ENCODE measurements around the gene MLLT10.

MLLT10 gene

DNA sequence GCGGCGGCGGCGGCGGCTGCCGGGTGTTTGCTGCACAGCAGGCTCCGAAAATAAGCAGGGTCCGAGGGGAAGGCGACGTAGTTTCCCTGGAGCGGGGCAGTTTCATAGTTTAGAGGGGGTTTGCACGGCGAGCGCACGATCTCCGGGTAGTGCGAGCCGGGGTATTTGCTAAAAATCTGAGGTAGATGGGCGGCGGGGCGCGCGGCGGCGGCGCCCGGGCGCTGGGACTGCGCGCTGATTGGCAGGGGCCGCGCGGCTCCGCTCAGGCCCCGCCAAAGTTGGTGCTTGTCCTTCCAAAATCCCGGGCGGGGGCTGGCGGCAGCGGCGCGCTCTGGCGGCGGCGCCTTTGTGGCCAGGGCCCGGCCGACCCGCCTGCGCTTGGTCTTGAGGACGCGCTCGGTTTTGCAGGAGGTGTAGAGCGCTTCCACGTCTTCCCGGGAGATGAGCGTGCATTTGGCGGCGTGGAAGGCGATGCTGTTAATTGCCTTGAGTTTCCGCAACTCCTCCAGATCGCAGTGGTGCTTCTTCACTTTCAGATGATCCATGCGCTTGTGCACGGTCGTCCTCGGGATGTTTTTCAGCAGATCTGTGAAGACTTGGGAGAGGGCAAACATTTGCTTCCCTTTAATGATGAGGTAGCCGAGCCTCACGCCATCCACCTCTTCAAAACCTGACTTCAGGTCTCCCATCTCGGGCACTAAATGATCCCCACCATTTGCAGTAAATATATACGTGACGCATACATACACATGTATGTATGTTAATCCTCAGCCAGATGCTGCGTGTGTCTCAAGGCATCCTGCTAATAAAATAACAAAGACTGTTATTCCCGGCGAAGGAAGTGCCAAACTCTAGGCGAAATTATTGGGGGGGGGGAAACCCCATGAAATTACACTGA lies 16.6 kb upstream of the MLLT10 start:
- no peak for DNase-seq

DNA sequence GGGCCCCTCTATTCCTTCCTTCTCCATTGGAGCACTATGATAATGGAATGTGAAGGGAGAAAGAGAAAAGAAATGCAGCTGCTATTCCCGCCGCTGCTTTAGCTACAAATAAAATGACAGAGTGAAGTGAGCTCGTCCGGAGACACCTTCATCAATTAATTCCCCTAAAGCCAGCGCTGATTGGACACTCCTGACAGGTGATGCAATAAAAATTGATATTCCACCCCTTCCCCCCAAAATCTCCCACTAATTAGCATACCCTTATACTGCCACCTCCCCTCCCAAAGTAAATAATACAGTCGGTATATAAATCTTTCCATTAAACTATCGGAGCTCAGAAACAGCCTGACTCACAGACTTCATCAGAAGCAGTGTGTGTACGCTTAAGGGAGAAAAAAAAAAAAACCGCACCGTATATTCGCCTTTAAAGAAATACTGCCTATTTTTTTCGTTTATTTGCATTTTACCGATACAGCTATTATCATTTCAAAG lies 15.8 kb upstream of the MLLT10 start:
- no peak for DNase-seq

DNA sequence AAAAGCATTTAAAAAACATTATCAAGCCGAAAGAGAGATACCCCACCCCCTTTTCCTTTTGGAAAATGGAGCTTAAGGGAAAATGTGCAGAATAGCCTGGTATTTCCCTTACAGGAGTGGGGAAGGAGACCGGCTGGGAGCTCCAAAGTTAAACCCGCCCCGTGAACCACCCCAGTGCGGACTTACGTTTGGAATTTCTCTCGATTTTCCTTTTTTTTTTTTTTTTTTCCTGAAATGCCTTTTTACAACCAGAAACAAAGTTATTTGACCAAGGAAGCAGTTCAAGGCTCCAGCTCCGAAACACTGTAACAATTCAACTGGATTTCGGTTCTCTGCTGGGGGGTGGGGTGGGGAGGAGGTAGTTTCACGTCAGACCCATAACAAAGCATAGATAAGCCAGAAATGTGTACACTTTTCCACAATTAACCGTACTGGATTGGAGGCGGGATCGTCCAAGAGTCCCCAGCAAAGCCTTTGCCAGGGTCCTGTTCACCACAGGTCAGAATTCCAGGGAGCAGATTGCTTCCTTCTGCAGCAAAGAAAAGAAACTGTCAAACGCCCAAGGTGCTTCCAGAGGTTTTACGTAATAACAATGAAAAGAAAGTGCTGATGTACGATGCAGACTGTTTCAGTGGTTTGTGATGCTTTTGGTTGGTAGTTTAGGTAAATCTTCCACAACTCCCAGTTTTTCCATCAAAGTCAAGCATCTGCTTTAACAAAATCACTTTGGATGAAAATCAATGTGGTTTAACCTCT lies 15.2 kb upstream of the MLLT10 start:
- DNase-seq, result no peak

DNA sequence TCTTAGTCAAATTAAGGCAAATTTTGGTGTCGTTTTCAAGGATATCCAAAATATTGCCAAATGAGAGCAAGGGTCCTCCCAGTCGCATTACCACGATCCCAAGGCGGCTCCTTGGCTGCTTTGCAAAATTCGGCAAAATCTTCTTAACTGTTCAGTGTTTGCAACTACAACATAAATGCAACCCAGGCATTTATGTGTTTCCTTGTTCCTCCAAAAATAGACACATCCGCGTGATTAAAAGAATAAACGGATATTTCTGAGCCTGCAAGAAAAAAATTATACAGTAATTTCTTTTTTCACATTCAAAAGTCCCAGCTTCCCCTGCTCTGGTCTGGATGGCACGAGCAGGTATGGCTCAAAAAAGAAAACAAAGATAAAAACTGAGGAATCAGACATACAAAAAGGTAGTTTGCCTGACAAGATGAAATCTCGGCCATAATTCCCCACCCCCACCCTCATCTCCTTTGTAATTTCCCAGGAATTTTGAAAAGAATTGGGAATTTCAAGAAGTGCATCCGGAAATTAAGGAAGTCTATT lies 14.6 kb upstream of the MLLT10 start:
- no peak for DNase-seq

DNA sequence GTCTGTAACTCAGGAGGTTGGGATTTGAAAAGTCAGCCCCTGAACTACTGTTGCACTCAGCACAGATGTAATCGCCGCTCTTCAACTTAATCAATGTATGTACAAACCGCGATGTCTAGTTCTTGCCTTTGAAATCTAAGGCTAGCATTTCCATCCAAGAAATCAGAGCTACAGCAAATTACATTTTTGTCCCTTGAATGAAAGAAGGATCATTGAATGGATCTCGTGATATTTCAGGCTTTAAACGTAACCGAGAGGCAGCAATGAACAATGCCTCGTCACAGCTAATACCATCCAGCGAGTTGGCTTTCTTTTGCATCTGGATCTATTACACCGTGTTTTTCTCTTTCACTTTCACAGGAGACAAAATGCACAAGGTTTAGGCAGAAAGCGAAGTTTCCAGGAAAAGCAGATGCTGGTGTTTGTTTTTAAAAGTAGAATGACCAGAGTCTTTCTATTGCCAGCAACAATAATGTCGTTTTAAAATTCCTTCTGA lies 14.0 kb upstream of the MLLT10 start:
- DNase-seq, result no peak

DNA sequence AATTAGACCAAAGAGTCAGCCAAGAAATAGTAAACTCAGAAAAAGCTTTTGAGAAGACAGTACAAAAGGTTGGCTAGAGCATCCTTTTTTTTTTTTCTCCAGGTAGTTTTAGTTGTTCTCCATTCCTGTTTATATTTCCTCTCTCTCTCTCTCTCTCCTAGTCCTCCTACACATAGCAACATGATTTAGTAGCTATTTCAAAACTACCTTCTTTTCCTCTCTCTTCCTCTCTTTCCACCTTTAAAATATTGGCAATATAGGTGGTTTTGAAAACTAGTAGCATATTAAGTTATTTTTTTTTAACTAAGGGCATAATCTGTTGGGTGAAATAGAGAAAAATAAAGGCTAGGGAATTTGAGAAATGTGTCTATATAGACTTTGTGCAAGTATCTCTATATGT lies 13.5 kb upstream of the MLLT10 start:
- no peak for DNase-seq

DNA sequence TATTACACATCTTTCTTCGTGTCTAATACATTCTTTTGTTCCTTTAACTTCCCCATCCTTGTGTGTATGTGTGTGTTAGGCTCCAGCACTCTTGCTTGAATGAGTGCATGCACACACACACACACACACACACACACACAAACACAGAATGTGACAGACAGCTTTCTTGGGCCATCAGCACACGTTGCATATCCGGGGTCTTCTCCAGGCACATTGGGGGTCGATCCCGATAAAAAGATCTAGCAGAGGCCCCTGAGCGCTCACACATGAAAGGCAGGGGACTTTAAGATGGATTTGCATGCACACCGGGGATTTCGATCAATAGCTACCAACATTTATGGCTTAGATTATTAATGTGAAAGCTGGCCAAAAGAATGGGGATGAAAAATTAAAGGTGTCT lies 13.1 kb upstream of the MLLT10 start:
- DNase-seq, result no peak

DNA sequence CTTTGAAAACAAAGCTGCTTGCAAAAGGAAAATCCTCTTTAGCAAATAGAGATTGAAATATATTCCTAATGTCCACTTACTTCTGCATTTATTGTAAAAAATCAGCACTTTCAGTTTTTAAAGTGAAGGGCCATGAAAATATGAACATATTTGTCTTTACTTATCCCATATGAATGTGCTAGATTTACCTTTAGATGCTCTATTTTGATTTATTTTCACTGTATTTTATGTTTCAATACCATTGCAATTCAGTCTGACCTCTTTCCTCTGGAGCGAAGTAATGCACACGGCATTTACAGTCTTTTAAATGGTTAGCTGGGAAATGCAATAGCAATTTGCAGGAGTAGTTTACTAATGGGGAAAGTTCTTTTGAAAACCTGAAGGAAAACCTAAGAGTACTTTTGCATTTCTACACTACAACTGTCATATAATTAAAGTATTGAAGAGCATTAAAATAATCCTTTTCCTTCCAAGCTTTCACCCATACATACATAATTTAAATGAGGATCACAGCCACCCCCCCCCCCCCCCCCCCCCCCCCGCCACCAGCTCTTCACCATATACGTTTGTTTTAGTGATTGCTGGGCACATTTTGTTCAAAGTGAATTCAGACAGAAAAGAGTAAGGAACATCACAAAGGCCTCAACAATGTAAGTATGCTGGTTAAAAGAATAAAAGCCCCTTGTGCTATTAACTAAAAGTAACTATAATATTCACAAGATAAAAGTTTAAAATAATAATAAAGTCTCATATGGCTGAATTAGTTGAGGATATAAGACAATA lies 12.1 kb upstream of the MLLT10 start:
- DNase-seq, result no peak

DNA sequence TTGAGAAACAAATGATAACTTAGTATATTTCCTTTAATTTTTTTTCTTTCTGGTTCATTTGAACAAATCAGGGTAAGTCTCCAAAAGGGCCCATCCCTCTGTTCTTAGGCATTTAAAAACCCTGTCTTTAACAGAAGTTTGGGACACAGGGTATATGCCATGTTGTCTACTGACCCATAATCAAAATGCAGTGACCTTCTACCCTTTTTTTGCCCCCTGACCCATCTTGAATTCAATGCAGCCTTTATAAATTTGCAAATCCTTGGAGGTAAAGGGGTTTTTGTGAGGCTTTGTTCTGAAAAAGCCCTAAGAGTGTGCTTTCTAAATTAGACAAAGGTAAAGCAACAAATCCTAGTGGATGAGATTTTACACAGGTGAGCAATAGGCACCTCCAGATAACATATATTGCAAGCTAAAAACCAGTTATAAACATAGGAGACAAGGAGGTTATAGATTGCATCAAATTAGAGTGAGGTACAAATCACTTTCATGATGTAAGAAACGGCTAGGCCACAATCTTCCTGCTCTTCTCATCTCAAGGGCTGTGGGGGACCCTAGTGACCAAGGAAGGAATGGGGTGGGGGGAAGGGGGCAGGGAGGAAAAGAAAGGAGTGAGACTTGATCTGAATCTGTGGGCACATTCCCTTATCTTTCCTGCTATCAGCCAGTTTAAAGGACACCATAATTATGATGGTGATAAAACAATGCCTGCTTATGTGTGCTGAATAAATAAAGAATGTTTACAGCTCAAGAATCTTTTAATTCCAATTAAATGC lies 11.2 kb upstream of the MLLT10 start:
- no peak for DNase-seq

DNA sequence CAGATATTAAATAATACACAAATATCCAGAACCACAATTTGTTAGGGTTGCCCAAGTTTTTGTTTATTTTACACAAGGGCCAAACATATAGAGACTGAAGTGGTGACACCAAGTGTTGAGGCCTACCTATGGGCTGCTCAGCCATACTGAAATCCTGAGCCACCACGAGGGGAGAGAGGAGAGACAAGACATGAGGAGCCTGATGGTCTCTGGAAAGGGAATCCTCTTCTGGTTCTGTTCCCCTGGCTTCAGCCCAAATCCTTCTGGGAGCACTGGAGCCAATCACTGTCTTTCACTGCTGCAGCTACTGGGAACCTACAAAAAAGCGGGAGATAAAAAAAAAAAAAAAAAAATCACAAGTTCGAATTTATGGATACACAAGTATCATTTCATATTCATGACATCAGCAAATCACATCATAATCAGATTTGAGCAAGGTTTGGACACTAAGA lies 10.4 kb upstream of the MLLT10 start:
- no peak for DNase-seq

DNA sequence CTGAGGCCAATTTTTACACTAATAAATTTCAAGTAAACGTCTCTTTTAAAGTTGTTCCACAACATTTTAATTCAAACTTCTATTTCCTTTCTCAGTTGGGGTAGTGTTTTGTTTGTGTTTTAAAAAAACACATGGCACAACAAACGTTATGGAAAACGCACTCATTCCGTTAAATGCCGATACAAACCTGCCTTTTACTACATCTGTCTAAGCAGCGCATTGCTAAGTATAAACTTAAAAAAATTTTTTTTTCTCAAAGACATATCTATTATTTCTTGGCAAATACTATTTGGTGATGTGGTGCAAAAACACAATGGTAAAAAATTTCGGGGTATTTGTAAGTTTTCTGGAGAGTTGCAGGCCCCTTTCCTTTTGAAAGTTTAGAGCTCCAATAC lies 9.9 kb upstream of the MLLT10 start:
- DNase-seq, result no peak

DNA sequence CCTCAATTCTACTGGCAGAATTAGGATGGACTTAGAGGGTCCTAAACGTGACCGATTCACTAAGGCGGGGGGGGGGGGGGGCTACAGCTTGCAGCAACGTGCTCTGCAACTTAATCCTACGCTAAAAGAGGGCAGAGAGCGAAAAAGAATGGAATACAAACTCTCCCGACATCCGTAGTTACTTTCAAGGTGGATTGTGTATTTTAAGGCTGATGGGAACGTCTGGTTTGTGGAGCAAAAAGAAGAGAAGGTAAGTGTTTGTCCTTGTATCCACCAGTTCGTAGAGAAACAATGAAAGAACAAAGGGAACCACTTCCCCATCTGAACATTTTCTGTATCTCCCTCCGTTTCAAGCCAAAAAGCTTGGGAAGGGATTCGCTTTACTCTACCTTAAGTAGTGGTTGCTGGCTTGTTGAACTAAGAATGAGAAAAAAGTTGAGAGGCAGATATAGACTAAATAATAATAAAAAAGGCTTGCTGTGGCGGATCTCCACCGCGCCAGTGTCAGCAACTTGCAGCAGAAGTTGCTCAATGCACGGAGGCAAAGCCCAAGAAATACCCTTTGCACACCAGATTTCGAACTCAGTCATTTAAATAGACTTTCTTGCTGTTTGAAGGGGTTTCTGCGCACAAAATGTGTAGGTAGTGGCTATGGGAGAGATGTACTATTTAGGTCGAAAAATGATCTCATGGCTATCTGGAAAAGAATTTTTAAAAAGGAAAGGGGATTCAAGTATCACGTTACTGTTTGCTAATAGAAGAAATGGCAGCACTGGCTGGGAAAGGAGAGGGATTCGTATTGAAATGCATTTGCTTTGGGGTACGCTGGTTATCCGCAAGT lies 9.3 kb upstream of the MLLT10 start:
- DNase-seq, result no peak

DNA sequence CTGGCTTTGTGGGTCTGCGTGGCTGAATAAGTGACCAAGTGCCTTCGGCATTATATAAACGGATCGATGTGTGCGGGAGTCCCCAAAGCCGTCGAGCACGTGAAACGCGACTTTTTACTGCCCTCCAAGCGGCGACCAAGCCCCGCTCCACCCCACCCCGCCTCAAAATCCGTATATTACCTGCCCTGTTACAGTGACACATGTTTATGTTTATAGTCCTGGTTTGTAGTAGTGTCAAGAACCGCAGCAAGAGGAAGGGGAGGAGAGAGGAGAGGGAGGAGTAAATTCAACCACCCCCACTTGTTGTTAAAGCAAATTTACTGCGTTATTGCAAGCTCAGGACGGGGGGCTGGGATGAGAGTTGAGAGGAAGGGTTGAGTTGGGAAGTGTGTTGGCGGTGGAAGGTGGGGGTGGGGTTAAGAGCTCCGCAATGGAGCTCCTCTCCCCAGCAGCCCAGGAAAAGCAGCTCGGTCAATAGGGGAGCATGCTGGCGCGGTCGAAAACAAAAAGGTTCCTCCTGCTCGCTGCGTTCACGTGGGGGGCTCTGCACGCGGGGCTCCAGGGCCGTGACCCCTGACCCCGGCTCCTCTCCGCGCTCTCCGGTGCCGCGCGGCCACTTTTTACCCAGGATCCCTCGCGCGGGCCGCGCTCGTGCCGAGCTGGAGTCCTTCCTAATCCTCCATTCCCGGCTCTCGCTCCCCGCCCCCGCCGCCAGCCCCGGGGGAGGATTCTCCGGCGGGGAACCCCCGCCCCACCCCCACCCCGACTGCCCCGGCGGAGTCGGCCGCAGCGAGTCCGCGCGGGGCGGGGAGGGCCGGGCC lies 8.5 kb upstream of the MLLT10 start, which contains the start of gene SKIDA1:
Gene SKIDA1 (minus strand): TSS at position 316 of the 821 bp plus-strand sequence. CDS start 7,860 bp downstream, outside the sequence.
- peak in 2 of 4 experiments; percentile 29 to 44 for DNase-seq

DNA sequence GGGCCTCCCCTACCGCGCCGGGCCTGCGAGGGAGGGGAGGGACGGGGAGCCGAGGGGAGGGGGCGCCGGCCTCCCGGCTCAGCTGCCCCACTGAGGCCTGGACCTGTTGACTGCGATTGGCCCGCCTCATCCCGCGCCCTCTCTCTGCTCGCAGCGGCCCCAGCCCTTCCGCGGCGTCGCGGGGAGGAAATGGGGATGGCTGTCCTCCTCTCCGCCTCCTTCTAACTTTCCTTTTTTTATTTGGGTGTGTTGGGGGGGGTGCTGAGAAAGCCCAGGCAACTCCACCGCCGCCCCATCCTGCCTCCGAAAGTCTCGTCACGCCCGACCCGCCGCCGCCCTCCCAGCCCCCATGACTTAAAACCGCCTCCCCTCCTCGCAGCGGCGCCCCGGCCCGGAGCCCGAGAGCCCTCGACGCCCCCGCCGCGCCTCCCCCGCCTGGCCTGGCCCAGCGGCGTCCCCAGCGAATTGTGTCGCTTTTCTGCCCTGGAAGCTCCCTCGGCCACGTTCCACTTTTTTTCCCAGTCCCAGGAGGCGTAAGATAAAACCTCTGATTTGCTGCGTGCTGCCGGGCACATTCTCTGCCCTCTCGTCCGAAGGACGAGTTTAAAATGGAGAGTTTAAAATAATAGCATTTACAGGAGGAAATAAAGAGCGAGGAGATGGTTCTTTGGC lies 7.7 kb upstream of the MLLT10 start:
- DNase-seq, result peak in 2 of 4 experiments; percentile 39 to 48

DNA sequence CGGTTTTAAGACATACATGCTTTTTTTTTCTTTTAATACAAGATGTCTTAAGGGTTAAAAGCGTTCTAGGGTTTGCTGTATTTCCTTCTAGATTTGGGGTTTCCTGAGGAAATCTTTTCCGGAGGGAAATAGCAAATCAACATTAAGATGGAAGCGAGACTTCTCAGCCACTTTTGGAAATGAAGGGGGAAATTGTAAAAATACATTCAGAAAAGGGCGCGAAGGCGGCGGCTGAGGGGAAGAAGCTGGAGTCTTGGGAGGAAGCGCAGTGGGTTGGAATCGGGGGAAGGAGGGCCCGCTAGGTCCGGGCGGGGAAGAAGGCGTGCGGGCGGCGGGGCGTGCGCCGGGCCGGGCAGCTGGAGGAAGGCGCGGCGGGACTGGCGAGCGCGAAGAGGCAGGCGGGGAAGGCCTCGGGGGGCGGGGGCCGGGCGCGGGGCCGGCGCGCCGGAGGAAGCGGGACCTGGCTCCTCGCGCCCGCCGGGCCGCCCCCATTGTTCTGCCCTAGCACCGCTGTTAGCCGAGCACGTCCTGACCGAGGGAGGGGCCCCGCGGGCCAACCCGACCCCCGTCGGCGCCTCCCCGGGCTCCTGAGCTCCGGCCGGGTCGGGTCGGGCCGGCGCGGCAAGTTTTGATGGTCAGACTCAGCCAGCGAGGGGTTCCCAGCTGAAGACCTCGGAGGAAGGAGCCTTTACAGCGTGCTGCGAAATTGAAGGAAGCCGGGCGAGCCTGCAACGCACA lies 7.0 kb upstream of the MLLT10 start:
- peak in 1 of 4 experiments; percentile 34 for DNase-seq

DNA sequence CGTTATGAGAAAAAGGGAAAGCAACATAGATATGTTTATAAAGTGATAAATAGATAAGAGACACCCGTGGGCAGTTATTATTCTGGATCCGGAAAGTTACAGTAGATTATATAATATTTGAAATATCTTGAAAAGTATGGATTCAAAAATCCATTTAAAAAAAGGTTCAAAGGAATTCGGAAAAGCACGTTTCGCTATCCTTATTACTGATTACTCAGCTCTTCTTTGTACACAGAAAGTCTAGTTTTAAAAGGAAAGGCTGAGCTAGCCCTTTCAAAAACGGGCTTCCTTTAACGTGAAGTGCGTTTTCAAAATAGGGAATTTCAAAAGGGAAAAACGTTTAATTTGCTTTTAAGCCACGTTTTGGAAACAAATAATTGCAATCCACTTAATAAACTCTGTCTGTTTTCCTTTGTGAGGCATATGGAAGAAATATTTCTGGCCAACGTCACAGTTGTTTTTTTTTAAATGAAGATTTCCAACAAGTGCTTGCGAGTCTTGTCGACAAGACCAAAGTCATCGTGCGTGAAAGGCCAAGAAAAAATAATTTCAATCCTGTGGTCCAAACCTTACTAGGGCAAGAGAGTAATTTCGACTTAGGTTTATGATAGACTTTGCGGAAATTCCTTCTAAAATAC lies 6.3 kb upstream of the MLLT10 start:
- DNase-seq, result no peak

DNA sequence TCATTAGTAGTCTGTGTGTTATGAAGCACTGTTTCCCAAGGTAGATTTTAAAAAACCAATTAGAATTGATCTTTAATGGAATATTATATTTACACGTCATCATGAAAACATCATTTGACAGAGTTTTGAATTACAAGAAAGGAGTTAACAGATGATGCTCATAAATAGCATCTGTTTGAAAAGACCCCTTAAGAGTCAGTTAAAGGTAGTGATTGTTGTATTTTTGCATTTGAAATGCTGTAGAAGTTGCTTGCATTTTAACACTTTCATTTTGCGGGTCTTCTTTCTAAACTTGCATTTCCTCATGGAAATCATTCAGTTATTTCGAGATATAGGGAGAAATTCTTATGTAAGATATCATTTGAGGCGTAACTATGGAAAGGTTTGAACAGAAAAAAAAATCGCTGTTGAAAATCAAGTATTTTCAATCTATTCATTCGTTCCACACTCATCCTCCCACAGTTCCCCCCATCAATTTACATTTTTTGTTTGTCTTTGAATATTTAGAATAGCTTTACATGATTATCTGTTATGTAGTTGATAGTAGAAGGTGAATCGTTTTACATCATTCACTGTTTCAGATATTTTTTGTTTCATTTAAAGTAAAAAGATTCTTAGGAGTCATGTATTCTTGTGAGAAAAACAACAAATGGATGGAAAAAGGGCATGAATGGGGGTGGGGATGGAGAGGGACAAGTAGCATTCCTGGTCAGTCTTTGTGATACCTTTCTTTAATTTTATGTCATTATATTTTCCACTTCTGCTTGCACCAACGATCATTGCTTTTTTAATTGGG lies 5.6 kb upstream of the MLLT10 start:
- no peak for DNase-seq

Data from activated naive CD4-positive, alpha-beta T cell (primary cell).